HuH-7 (cell line): ENCODE results near the gene AGBL5.

ENCODE experiments used
- DNase-seq: peaks from one replicate; pipeline ENCODE4 v3.0.0; 2011; ENCODE audit warnings: low spot score

The AGBL5 gene

GRCh38 chr2:27079233-27080139 is 28.0 kb downstream of the AGBL5 start:
- DNase-seq: no peak

GRCh38 chr2:27080140-27080469 is 28.6 kb downstream of the AGBL5 start:
- DNase-seq: no peak

- no peak for DNase-seq
Observed at GRCh38 chr2:27080603-27080936, 29.1 kb downstream of the AGBL5 start.

- DNase-seq: no peak
Observed at GRCh38 chr2:27081984-27082772, 30.7 kb downstream of the AGBL5 start.

- DNase-seq: no peak
Observed at GRCh38 chr2:27082773-27083409, 31.4 kb downstream of the AGBL5 start.

- DNase-seq: peak; percentile 58
Observed at GRCh38 chr2:27083410-27084296, 32.2 kb downstream of the AGBL5 start.

- DNase-seq: no peak
Observed at GRCh38 chr2:27084297-27085061, 33.0 kb downstream of the AGBL5 start.

- no peak for DNase-seq
Observed at GRCh38 chr2:27085062-27085672, 33.7 kb downstream of the AGBL5 start.

GRCh38 chr2:27085673-27086089 is 34.2 kb downstream of the AGBL5 start:
- DNase-seq: peak; percentile 80

- DNase-seq: peak; percentile 94
Observed at GRCh38 chr2:27086090-27086723, 34.7 kb downstream of the AGBL5 start.

GRCh38 chr2:27086724-27087593 is 35.5 kb downstream of the AGBL5 start, which contains the start of gene KHK:
Gene KHK (plus strand): TSS chr2:27086772. CDS start chr2:27087260, 488 bp downstream.
- DNase-seq: peak; percentile 81

GRCh38 chr2:27087823-27088410 is 36.4 kb downstream of the AGBL5 start:
- DNase-seq: no peak

GRCh38 chr2:27088634-27089033 is 37.2 kb downstream of the AGBL5 start:
- no peak for DNase-seq

- no peak for DNase-seq
Observed at GRCh38 chr2:27089111-27089954, 37.9 kb downstream of the AGBL5 start.

GRCh38 chr2:27091746-27092695 is 40.6 kb downstream of the AGBL5 start:
- DNase-seq: no peak

GRCh38 chr2:27092696-27093429 is 41.4 kb downstream of the AGBL5 start:
- no peak for DNase-seq
